ENCODE data around the gene LYAR.

Gene LYAR

DNA sequence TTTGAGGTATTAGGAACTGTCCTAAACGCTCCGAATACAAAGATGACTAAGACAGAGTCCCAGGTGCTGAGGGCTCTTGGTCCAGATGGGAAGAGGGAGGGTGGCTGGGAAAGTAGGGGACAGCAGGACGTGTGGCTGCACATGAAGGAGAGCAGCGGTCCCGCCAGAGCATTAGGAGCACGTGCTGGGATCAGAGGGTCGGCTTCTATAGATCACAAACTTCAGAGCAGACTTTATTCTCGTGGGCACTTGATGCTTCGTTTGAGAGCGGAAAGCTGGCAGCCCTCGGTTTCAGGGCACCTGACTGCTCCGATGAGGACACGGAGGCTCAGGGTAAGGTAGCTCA is 26.2 kb upstream of the LYAR start:
- DNase-seq (ENCODE audit: low read depth, low spot score) = no peak

DNA sequence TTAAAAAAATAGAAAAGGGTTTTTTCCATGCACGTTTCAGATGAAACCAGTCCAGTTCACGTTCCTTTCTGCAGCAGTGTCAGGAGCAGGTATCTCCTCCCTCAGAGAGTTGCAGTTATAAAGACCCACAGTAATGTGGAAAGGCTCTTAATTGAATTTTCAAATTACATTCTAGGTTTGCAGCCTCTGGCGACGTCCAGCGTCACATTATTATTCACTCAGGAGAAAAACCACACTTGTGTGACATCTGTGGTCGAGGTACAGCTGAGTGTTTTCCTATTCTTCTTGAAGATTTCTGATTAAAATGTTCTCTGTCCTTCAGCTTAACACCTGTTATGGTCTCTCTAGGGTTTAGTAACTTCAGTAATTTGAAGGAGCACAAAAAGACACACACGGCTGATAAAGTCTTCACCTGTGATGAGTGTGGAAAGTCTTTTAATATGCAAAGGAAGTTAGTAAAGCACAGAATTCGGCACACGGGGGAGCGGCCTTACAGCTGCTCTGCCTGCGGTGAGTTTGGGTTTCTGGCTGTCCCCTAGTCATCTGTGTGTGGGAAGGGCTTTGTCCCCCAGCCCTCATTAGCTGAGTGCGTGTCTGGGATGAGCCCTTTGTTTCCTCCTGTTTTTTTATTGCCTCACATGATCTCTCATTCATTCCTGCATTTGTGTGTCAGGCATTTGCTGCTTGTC is 25.7 kb upstream of the LYAR start:
- no peak for DNase-seq (ENCODE audit: low read depth, low spot score)

- no peak for DNase-seq (ENCODE audit: low read depth, low spot score)
Measured at GRCh38 chr4:4311193-4311592, 21.2 kb upstream of the LYAR start.

GRCh38 chr4:4308800-4309441 is 19.0 kb upstream of the LYAR start:
- no peak for DNase-seq (ENCODE audit: low read depth, low spot score)

DNA sequence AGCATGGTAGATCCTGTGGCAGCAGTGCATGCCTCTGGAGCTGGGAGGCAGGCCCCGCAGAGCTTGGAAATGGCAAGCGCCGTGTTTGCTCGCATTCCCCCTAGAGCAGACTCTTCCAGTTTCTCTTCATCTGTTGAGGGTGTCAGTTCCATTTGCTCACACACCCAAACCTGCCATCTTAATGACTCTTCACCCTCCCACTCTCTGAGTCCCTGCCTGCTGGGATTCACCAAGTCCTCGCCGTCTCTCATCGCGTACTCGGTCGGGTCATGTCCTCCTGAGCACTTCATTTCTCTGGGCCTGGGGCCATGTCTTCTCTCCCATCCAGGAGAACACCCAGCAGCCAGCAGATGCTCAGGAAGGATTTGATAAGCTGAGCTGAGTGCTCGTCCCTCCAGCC is 17.0 kb upstream of the LYAR start:
- no peak for DNase-seq (ENCODE audit: low read depth, low spot score)

DNA sequence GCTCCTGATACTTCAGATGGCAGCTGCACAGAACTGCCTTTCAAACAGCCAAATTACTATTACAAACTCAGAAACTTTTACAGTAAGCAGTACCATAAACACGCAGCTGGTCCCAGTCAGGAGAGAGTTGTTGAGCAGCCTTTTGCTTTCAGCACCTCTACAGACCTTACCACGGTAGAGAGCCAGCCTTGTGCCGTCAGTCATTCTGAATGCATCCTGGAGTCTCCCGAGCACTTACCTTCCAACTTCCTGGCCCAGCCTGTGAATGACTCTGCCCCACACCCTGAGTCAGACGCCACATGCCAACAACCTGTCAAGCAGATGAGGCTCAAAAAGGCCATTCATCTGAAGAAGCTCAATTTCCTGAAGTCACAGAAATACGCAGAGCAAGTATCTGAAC is 12.5 kb upstream of the LYAR start:
- DNase-seq (ENCODE audit: low read depth, low spot score) = no peak

- DNase-seq (ENCODE audit: low read depth, low spot score) = no peak
Measured at GRCh38 chr4:4302001-4302400, 12.0 kb upstream of the LYAR start.

DNA sequence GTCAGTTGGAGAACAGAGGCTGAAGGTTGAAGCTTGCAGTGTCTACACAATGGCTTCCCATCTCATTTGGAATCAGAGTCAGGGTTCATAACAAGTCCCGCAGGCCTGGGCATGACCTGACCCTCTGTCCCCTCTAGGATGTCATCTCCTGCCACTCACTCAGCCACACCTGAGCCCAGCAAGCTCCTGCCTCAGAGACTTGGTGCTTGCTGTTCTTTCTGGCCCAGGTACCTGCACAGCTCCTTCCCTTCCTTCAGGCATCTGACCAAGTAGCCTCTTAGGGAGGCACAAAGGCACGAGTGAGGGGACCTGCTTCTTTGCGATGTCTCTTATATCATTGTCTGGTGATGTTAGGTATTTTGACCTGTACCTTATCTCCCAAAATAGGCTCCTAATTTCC is 9.1 kb upstream of the LYAR start:
- DNase-seq (ENCODE audit: low read depth, low spot score) = no peak

GRCh38 chr4:4296283-4296846 is 6.4 kb upstream of the LYAR start:
- no peak for DNase-seq (ENCODE audit: low read depth, low spot score)

- no peak for DNase-seq (ENCODE audit: low read depth, low spot score)
Measured at GRCh38 chr4:4293279-4293678, 3.3 kb upstream of the LYAR start.

- DNase-seq (ENCODE audit: low read depth, low spot score) = no peak
Measured at GRCh38 chr4:4289597-4289940, 385 bp downstream of the LYAR start.

- DNase-seq (ENCODE audit: low read depth, low spot score) = no peak
Measured at GRCh38 chr4:4289055-4289454, 899 bp downstream of the LYAR start.

DNA sequence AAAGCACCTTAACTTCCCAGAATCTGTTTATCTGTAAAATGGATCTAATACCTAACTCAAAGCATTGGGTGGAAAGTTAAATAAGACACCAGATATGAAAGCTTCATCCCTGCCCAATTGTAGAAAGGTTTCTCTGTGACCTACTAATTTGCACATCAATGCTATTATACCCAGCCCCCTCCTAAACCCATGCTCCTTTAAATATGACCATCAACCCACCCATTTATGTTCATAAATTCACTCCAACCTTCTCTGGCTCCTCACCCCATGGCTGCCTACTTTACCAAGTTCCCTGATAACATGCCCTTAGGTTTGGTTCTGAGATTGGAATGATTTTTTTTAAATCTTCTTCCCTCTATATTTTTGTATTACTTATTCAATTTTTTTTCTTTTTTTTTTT is 1.9 kb downstream of the LYAR start:
- no peak for DNase-seq (ENCODE audit: low read depth, low spot score)

GRCh38 chr4:4284827-4285618 is 4.9 kb downstream of the LYAR start:
- no peak for DNase-seq (ENCODE audit: low read depth, low spot score)

- DNase-seq (ENCODE audit: low read depth, low spot score) = no peak
Measured at GRCh38 chr4:4281787-4282186, 8.2 kb downstream of the LYAR start.

- DNase-seq (ENCODE audit: low read depth, low spot score) = no peak
Measured at GRCh38 chr4:4277531-4277930, 12.4 kb downstream of the LYAR start.

DNA sequence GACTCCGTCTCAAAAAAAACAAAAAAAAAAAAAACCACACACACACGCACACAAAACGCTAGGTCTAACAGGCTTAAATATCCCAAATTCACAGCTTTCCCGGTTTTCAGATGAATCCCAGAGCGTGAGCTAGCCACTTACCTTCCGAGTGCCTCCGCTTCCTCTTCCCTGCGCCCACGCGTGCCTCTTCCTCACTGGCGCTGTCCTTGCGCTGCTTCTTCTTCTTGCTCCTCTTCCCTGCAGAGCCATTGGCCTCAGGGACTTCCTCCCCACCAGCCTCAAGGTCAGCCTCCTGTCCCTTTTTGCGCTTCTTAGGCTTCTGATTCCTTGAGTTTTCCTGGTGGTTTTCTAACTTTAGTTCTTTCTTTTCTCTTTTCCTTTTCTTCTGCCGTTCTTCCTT is 15.7 kb downstream of the LYAR start:
- no peak for DNase-seq (ENCODE audit: low read depth, low spot score)

DNA sequence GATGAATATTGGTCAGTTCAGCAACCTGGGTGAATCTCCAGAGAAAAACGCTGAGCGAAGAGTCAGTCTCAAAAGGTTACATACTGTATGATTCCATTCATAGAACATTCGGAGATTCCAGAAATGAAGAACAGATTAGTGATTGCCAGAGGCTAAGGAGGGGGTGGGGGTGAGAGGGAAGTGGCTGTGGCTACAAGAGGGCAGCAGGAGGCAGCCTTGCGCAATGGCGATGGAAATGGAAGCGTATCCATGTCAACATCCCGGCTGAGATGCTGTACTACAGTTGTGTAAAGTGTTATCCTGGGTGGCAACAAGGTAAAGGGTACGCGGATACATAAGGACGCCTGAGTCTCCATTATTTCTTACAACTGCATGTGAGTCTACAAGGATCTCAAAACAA is 18.0 kb downstream of the LYAR start:
- no peak for DNase-seq (ENCODE audit: low read depth, low spot score)

GRCh38 chr4:4270529-4270928 is 19.4 kb downstream of the LYAR start:
- DNase-seq (ENCODE audit: low read depth, low spot score) = no peak

- DNase-seq (ENCODE audit: low read depth, low spot score) = no peak
Measured at GRCh38 chr4:4269856-4270255, 20.1 kb downstream of the LYAR start.

DNA sequence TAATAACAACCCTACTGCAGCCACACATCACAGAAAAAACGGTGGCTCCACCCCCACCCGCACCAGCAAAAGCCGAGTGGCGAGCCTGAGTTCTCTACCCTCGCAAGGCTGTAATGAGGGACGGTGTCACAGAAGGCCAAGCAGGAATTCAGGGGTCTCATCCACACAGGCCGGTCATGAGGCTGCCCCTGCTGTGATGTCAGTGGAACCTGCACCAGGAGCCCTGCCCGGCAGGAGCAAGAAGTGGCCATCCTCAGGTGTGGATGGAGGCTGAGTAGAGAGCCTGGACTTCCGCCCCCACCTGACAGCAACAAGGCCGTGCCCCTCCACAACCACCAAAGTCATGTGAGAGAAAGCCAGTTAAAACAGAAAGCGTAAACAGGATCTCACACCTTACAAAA is 20.6 kb downstream of the LYAR start:
- DNase-seq (ENCODE audit: low read depth, low spot score) = no peak

- no peak for DNase-seq (ENCODE audit: low read depth, low spot score)
Measured at GRCh38 chr4:4268776-4269175, 21.2 kb downstream of the LYAR start.

DNA sequence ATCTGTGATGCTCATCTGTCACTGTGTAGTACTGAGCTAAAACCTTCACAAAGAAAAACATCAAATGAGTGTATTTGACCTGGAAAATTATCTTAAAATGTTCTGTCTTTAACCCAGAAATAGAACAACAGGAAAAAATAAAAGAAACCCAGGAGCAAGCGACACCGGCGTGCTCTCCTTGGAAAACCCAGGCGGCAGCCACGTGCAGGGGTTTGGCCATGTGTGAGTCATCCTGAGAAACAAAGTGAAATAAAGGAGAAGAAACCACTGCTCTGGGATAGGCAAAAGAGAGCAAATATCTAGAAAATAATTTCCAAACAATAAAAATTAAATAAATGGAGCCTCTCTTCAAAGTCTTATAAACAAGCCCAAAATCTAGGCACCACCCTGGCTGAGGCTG is 22.0 kb downstream of the LYAR start:
- DNase-seq (ENCODE audit: low read depth, low spot score) = no peak

All from activated CD4-positive, CD25-positive, alpha-beta regulatory T cell treated with anti-CD3 and anti-CD28 coated beads, Interleukin-2, amount 50 U/mL, for 16 hours (primary cell).